ENCODE measurements around the gene PEX3.

The PEX3 gene

GRCh38 chr6:143505537-143505936 lies 54.9 kb downstream of the PEX3 start:
- Histone ChIP-seq H3F3A (ENCODE audit: insufficient read depth, low read length) (no peaks in the 10 kb centered on the region), H3K4me3 (ENCODE audit: low read depth, low read length, poor library complexity, severe bottlenecking) (no peak overlapping the region), H3K4me1 (ENCODE audit: insufficient read depth, low read length, severe bottlenecking) (peaks cover under 1% of the 10 kb centered on the region), H3K9ac (ENCODE audit: low read length) (no peak overlapping the region), H3K9me3 (ENCODE audit: low read length) (no peaks in the 10 kb centered on the region), H3K27ac (ENCODE audit: low read depth, low read length, poor library complexity, severe bottlenecking) (no peak overlapping the region), H3K4me2 (ENCODE audit: low read length) (no peak overlapping the region), H2AFZ (ENCODE audit: low read length) (no peak overlapping the region), H3K36me3 (ENCODE audit: insufficient read depth, low read length) (no peaks in the 10 kb centered on the region), H4K20me1 (ENCODE audit: insufficient read depth, low read length) (no peaks in the 10 kb centered on the region), H3K79me2 (ENCODE audit: insufficient read depth, low read length) (no peaks in the 10 kb centered on the region), H3K27me3 (ENCODE audit: insufficient read depth, low read length) (no peaks in the 10 kb centered on the region), H3K9me2 (ENCODE audit: low read depth, low read length) (no peaks in the 10 kb centered on the region)
- TF ChIP-seq EZH2 (IDR thresholded peaks at IDR 0.05; ENCODE audit: borderline replicate concordance, low read length), result no peak
- TF ChIP-seq CTCF (IDR thresholded peaks at IDR 0.05; ENCODE audit: low read length), result no peak

- Histone ChIP-seq H3K9ac (ENCODE audit: low read length) (no peak overlapping the region), H3K36me3 (ENCODE audit: insufficient read depth, low read length) (no peaks in the 10 kb centered on the region), H3K4me2 (ENCODE audit: low read length) (no peak overlapping the region)
These were observed 55.6 kb downstream of the PEX3 start for GRCh38 chr6:143506199-143506598.

GRCh38 chr6:143506620-143507019 lies 56.0 kb downstream of the PEX3 start:
- no peaks in the 10 kb centered on the region for H3K79me2 ChIP-seq (ENCODE audit: insufficient read depth, low read length)
- H3K27me3 ChIP-seq (ENCODE audit: insufficient read depth, low read length), result no peaks in the 10 kb centered on the region
- H3K27ac ChIP-seq (ENCODE audit: low read depth, low read length, poor library complexity, severe bottlenecking), result no peak overlapping the region
- H3K4me1 ChIP-seq (ENCODE audit: insufficient read depth, low read length, severe bottlenecking), result peaks cover 11% of the 10 kb centered on the region
- no peaks in the 10 kb centered on the region for H3K36me3 ChIP-seq (ENCODE audit: insufficient read depth, low read length)
- H3K4me2 ChIP-seq (ENCODE audit: low read length), result no peak overlapping the region
- H4K20me1 ChIP-seq (ENCODE audit: insufficient read depth, low read length), result no peaks in the 10 kb centered on the region
- H3K9me3 ChIP-seq (ENCODE audit: low read length), result no peaks in the 10 kb centered on the region
- no peak overlapping the region for H3K9ac ChIP-seq (ENCODE audit: low read length)
- no peaks in the 10 kb centered on the region for H3F3A ChIP-seq (ENCODE audit: insufficient read depth, low read length)
- no peak overlapping the region for H2AFZ ChIP-seq (ENCODE audit: low read length)
- TF ChIP-seq CTCF (IDR thresholded peaks at IDR 0.05; ENCODE audit: low read length), result no peak
- TF ChIP-seq EZH2 (IDR thresholded peaks at IDR 0.05; ENCODE audit: borderline replicate concordance, low read length), result no peak
- no peak overlapping the region for H3K4me3 ChIP-seq (ENCODE audit: low read depth, low read length, poor library complexity, severe bottlenecking)
- H3K9me2 ChIP-seq (ENCODE audit: low read depth, low read length), result no peaks in the 10 kb centered on the region

More at GRCh38 chr6:143506199-143506598, 55.6 kb downstream of the PEX3 start:
- no peaks in the 10 kb centered on the region for H4K20me1 ChIP-seq (ENCODE audit: insufficient read depth, low read length)
- H3K4me1 ChIP-seq (ENCODE audit: insufficient read depth, low read length, severe bottlenecking), result peaks cover 7% of the 10 kb centered on the region
- H3K4me3 ChIP-seq (ENCODE audit: low read depth, low read length, poor library complexity, severe bottlenecking), result no peak overlapping the region
- no peaks in the 10 kb centered on the region for H3K9me2 ChIP-seq (ENCODE audit: low read depth, low read length)
- H2AFZ ChIP-seq (ENCODE audit: low read length), result no peak overlapping the region
- no peak overlapping the region for H3K27ac ChIP-seq (ENCODE audit: low read depth, low read length, poor library complexity, severe bottlenecking)
- H3K9me3 ChIP-seq (ENCODE audit: low read length), result no peaks in the 10 kb centered on the region
- H3K79me2 ChIP-seq (ENCODE audit: insufficient read depth, low read length), result no peaks in the 10 kb centered on the region
- TF ChIP-seq EZH2 (IDR thresholded peaks at IDR 0.05; ENCODE audit: borderline replicate concordance, low read length) (no peak), CTCF (IDR thresholded peaks at IDR 0.05; ENCODE audit: low read length) (no peak)
- no peaks in the 10 kb centered on the region for H3K27me3 ChIP-seq (ENCODE audit: insufficient read depth, low read length)
- H3F3A ChIP-seq (ENCODE audit: insufficient read depth, low read length), result no peaks in the 10 kb centered on the region

Measured in OCI-LY1 (cell line).